NCI-H82 treated with DMSO at 0.1 percent for 48 hours (cell line): ENCODE results near the gene RFTN1.

Source experiments
- DNase-seq: peaks from one replicate; lab custom pipeline; 2025; ENCODE audit not compliant: unreplicated experiment; lab: John Stamatoyannopoulos, UW

Gene RFTN1

DNA sequence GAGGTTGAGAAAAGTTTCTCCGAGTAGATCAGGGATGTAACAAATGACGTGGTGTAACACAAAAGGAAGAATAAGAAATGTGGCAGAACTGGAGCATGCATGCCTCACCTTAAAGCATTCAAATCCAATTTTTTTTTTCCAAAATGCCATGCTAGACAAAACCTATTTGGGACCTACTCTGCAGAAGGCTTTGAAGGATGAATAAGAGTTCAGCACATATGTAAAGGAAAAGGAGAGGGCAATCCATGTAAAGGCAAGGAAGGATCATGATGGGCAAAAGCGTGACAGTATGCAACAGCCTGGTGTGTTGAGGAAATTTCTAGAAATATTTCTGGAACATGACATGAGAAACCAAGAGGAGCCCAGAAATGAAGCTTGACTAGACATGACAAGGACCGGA is 132.1 kb downstream of the RFTN1 start:
- no peak for DNase-seq

DNA sequence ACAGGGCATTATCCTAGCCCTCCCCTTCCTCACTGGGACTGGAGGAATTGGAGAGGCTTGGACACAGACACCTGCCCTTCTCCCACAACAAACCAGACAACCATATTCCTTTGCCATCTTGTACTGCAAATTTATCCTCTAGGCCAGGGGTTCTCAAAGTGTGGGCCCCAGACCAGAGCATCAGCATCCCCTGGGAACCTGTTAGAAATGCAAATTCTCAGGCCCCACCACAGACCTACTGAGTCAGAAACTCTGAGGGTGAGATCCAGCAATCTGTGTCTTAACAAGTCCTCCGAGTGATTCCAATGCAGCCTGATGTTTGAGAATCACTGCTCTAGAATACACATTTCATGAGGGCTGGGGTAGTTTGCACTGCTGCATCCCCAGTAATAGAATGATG is 133.1 kb downstream of the RFTN1 start:
- no peak for DNase-seq

DNA sequence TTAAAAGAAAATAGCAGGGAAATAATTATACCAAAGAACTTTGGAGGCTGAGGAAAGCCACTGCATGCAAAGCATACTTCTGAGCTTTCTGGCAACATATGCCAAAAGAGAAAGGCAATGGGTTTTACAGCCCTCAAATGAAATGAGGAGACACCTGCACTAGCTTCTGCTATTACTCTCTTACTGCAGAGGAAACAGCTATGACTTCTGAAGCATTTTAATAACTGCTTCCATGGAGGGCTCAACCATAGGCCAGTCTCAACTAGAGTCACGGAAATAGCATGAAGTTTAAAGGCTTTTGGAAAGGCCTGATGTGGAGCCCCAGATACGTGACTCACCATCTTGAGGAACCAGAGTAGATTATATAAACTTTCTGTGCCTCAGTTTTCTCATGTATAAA is 133.7 kb downstream of the RFTN1 start:
- no peak for DNase-seq

DNA sequence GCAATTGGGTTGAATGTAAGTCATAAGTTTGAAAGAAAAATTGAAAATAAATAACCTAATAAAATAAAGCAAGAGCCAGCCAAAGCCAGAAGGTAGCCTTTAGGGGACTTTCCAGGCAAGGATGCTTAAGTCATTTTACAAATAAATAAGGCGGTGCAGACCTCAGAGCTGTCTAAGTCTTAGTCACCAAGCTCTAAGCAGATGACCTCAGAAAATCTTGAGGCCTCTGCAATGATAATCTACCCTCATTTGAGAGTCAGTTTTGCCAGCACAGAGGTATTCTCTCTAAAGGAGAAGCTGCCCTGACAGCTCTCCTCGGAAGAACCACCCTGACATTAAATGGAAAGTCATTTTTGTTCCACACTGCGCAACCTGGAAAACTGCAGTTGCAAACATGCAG is 134.6 kb downstream of the RFTN1 start:
- DNase-seq: no peak

DNA sequence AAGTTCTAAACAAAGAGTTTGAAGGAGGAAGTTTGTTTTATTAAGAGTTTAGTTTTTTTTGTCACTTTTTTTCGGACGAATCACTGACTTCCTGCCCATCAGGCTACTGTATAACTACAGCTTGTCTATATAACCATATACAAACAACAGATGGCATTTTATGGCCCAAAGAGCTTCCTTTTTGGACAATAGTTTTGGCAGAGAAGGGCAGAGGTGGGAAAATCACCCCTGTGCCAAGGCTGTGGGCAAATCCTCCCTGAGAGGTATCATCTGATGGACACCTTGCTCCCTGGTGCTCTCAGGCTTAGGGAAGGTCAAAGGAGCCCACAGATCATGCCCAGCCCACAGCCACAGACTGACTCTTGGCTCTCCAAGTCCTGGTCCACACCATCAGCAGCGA is 135.1 kb downstream of the RFTN1 start:
- no peak for DNase-seq

DNA sequence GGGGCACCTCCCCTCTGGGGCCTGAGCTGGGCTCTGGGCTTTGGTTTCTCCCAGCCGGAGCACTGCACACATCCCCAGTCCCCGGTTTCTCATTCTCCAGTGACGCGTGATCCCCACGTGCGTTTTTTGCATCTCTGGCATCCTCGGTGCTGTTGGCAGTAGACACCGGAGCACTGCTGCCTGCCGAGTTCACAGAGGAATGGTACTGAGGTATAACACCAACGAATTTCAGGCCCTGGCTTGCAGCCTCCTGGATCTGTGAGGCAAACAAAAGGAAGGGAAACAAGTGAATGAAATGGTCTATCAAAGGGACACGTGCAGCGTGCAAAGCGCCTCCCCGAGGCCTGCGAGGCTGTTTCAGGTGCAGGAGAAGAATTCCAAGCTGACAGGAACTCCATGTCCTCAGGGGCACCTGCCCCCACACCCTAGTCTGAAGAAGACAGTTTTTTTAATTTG is 135.6 kb downstream of the RFTN1 start:
- DNase-seq: no peak

DNA sequence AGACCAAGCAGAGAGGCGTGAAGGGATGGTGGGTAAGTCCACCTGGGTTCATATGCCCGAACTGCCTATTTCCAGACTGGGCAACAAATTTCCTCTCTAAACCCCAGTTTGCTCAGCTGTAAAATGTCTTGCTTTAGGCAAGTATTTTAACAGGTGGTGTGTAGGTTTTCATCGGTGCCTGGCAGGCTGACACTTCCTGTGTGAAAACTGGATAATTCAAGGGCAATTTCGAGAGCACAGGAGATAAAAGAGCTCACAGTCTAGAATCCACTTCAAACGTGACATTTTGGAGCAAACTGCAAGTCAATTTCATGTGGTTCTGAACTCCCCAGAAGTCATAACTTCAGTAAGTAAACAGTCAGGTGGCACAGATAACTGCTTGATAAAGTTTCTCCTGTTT is 136.3 kb downstream of the RFTN1 start:
- no peak for DNase-seq

DNA sequence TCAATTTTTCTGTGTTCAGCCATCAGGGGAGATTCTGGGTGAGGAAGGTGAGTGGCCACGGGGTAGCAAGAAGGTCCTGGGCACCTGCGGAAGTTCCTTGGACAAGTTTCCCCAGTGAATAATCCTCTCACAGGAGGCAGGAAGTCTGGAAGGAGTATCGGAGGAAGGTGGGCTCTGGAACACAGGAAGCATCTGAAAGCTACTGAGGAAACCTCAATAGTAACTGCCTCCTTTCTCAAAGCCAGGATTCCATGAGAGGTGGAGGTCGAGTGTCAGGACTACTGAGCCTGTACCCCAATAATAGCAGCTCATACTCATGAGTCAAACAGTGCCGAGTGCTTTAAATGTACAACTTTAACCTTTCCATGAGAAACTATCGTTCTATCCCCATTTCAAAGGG is 137.6 kb downstream of the RFTN1 start:
- DNase-seq: no peak

DNA sequence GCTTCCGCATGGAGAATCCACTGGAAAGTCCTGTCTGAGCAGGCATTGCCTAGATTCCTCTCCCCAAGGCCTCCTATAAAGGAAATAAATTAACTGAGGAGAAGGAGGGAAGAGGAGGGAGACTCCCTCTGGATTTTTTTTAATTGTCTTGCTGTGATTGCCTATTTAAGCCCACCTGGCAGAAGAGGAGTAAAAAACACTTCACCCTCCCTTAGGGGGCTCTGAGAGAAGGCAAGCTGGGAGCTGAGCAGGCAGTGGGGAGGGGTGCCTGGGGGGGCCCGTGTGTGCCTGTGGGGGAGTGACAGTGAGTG is 138.6 kb downstream of the RFTN1 start:
- no peak for DNase-seq

DNA sequence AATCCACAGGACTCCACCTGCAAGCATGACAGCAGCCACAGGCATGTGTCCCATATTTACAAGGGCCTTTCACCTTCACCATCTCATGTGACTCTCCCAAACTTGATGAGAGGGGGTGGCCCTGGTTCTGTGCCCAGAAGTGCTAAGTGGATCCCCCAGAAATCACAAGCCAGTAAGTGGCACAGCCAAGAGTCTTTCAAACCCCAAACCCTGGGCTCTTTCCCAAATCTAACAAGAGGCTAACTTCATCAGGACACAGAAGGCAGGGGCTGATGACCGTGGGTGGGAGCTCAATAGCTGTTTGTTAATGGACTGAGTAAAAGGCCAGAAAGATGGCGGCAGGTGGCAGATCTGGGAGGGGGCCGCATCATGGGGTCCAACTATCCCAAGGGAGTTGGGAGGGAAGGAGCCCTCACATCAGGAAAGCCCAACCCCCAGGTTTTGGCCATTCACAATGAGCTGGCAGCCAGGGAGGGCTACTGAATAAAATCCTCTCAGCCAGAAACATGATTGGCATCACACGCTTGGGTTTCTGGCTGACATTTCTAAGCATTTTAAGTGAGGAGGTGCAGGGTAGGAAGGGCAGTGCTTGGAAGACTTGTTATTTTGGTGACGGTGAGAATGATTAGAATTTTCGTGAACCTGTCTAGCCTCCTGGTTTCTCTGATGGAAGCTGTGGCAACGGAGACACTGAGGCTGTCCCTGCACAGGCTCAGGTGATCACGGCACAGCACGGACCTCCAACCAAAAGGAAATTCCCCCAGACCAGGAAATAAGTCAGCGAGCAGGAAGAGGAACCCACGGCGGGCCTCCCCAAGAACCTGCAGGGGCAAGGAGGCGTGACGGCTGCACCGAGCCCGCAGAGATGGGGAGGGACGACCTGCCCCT is 139.2 kb downstream of the RFTN1 start:
- no peak for DNase-seq

DNA sequence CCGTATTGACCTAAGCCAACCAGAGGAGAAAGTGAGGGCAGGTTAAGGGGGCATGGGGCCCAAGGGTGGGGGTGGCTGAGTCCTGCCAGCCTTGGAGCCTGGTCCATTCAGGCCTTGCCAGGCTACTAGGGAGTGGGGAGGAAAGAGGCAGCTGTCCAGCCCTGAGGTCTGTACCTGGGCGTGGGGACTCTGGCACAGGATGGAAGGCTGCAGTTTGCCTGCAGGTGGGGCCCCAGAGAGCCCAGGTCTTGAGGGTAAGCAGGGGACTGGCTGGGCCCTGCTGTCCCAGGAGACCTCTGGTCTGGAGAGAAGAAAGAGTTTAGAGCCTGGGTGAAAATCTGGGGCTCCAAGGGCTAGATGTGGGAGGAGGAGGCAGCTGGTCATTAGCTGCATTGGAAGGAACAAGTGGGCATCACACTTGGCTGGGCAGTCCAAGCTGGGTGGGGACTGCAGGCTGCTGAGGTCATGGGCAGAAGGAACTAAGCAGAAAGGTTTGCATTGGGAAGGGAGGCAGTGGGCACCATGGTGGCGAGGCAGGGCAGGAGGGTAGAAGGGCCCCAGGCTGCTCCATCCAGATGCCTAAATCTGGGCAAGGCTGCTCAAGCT is 140.1 kb downstream of the RFTN1 start:
- DNase-seq: no peak

DNA sequence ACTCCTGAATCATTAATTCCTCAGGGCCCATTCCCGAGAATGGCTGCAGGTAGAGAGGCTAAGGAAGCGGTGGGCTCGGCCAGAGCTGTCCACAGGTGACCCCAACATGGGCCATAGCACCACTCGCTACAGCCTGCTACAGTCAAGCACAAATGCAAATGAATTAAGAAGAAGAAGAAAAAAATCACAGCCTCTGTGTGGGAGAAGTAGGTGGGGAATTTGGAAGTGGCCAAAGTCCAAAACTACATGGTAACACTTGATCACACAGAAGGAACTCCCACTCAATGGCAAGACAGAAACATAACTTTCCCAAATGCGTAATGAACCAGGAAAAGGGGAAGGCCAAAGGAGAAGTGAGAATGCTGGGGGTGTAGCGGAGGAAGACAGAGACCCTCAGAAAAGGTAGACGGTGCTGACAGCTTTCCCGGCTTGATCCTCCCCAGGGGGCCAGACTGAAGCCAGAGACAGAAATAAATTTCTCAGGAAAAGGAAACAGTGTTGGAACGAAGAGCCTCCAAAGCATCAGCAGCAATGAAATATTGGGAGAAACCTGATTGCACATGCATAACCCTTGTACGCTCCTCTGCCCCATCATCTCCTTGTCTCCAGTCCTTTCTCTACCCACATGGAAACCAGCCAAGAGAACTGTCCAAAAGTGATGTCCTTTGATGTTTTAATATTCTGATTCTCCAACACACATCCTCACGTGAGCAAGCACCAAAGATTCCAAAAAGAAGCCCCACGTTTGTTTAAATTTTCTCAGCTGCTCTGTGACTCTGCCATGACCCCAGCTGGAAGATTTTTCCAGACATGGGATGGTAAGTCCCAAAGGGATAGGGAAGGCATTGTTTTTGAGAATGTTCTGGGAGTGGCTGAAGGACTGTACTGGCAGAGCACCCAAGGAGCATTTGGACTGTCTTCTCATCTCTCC is 140.9 kb downstream of the RFTN1 start:
- DNase-seq: no peak

DNA sequence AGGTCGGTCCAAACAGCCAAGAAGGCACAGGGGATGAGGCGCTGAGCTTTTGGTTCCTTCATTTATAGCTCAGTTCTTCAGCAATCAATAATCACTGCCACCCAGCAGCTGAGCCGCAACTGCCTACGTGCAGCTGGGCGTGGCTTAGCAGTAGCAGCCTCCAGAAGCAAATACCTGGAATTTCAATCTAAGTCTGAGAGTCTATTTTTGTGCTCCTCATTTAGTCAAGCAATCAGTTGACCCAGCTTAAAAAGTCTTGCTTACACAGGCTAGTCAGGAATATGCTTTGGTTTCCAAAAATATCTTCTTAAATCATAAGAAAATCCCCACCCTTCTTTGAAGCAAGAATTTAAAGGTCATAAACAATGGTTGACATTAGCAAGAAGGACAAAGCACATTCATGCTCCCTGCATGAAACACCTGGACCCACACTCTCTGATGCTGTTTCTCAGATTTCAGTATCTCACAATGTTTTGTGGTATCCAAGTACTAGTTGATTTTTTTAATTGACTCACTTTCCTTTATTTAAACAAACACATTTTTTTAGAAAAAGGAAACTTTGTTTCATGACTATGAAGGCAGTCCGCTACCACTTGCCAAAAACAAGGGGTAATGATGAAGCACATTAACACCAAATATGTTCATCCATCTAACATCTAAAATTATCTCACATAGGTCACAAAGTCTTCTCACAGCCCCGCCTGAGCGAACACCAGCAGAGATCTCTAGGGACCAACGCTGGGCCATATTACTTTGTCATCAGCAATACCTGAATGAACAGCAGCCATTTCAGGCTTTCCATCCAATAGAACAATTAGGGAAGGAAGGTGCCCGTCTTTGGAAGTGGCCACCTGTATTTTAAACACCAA is 142.4 kb downstream of the RFTN1 start:
- DNase-seq: no peak

DNA sequence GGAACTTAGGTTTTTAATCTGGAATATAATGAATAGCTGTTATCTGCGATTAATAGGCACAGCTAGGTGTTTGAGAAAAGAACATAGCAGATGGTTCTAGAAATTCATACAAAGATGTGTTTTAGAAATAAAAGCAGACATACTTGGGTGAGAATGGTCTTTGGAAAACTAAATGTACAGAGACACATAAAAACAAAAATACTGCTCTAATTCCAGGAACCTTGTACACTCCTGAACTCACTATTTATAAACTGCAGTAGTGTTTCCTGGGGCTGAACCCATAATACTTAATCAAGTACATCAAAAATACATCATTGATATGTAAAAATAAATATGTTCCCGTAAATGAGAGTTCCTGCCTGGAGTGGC is 143.0 kb downstream of the RFTN1 start:
- no peak for DNase-seq

DNA sequence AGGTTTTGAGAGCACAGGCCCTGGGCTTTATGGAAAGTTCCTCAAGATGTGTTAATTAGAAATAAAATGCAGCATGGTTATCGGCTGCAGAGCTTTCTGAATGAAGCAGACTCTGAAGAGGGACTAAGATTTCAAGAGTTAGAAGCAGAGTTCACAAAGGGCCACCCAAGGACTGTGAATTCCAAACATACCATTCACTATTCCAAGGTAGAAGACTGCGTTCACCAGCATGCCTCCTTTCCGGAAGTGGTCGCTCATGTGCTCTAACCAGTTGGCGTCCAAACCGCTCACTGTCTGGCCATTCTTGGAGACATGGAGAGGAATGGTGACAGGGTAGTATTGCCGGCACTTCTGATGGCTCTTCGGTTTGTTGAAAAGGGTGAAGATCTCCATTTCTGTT is 143.6 kb downstream of the RFTN1 start:
- no peak for DNase-seq

DNA sequence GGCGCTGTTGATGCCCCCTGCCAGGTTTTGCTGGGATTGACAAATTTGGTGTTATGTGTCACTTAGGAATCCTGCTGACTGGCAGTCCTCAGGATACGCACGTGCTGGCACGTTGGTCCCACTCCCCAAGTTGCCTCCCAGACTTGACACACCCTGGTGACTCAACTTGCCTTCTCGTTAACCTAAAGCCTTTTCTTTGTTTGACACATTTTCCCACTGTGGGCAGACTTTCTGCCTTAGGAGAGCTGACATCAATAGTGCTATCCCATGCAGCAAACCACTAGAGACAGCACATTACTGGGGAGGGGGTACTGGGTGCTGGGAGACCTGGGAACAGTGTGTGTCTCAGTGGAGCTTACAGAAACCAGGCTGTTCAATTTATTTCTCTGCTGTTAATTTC is 144.2 kb downstream of the RFTN1 start:
- no peak for DNase-seq

DNA sequence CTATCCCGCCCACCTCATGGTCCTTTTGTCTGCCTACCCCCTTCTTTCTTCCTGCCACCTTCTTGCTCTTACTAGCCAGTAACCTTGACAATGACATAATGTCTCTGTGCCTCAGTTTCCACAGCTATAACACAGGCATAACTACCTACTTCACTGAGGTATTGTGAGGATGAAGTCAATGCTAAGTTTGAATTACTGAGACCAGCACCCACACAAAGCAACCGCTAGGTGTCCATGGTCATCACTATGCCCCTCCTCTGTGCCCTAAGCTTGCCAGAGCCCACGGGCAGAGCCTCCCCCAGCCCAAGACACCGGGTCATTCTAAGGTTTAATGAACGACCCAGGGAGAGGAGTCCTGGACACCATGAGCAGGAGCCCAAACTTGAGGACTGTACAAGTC is 146.9 kb downstream of the RFTN1 start:
- DNase-seq: no peak

DNA sequence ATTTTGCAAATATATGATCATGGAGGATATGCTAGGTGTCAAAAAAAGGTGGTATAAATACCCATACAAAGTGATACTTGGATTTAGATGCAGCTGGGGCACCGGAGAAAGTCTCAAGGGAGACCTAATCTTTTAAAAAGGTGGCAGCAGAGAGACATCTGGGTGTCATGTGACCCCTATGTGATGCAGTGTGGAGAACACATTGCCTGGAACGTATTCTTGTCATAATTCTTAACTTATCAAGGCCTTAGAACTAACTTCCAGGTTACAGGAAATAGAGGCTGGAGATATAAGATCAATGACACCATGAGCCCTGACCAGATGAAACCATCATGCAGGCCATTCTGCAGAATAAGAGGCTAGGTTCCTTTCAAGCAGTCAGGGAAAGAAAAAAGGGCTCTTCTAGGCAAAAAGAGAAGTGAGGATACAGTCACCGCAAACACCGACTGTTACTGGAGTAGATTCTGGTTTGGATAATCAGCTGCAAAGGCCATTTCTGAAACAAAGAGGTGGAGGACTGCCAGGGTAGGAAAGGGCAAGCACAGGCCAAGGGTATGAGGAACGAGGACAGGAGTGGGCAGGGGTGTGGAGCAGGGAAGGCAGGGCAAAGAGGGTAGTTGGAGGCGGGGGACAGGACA is 147.9 kb downstream of the RFTN1 start:
- no peak for DNase-seq

DNA sequence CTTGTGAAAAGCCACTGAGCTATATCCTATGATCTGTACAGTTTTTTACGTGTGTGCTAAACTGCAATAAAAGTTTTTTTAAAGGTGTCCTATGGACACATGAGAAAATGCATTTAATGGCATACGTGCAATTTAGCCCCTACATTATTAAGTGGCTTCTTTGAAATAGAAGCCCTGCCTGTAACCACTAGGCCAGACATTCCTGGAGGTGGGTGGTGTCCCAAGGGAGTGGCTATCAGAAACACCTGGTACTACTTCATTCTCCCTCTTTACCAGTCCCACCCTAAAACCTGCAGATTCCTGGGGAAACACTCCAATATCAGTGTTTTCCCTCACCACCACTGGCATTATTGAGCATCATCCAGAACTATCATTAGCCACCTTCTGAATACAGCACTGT is 148.5 kb downstream of the RFTN1 start:
- no peak for DNase-seq

DNA sequence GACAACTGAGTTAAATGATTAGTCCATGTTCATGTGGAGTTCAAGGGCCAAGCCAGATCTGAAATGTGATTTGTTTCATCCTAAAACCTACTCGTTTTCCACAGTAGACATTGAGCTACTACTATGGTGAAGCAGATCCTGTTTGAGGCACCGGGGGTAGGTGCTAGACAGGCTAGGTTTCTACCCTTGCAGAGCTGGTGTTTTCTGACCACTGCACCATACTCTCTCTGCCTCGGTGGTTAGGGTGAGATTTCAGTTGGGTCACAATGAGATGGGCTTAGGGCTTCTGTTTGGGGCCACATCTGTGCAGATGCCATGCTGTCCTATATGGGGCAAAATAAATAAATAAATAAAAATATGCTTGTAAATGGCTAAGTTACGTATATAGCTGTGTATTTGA is 149.2 kb downstream of the RFTN1 start:
- DNase-seq: no peak
